Body of pancreas (tissue), 4 donors: ENCODE measurements around the gene LURAP1L.

ENCODE experiments used
- POLR2A ChIP-seq, 3 donors: fragments of 450-650 bp; IDR thresholded peaks; one replicate each; pipeline ENCODE4 v1.6.1; 2016; ENCODE audit warnings: antibody characterized with exemption in 3 of 3, mild to moderate bottlenecking in 2 of 3
- TF ChIP-seq, protein P1 (sequence below), 7 experiments: fragments of 450-650 bp in 4 of 7; fragments of 200-600 bp in 3 of 7; sonication (generic) in 3 of 7; IDR thresholded peaks; one replicate each; pipeline ENCODE4 v1.5.1; 2016 to 2019; ENCODE audit warnings: antibody characterized with exemption in 7 of 7

DNA sequence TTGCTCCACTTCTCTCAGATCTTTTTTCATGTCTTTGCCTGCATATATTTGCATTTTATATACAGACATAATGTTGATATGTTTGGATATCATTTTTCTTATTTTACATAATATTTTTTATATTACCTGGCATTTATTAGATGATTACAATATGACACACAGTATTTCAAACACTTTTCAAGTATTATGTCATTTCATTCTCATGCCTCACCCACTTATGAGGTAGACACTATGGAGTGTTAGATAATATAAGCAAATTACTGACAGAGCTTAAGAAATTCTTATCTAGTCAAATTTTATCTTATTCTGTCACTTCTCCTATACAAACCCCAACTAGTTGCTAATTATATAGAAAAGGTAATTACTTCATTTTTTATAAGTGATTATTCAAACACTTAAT, 11.1 kb downstream of the LURAP1L start:
- TF ChIP-seq, protein P1, sequence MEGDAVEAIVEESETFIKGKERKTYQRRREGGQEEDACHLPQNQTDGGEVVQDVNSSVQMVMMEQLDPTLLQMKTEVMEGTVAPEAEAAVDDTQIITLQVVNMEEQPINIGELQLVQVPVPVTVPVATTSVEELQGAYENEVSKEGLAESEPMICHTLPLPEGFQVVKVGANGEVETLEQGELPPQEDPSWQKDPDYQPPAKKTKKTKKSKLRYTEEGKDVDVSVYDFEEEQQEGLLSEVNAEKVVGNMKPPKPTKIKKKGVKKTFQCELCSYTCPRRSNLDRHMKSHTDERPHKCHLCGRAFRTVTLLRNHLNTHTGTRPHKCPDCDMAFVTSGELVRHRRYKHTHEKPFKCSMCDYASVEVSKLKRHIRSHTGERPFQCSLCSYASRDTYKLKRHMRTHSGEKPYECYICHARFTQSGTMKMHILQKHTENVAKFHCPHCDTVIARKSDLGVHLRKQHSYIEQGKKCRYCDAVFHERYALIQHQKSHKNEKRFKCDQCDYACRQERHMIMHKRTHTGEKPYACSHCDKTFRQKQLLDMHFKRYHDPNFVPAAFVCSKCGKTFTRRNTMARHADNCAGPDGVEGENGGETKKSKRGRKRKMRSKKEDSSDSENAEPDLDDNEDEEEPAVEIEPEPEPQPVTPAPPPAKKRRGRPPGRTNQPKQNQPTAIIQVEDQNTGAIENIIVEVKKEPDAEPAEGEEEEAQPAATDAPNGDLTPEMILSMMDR (IDR thresholded peaks at IDR 0.05), result no peak
- TF ChIP-seq POLR2A (IDR thresholded peaks at IDR 0.05), result no peak
